GM19035 (cell line): ENCODE results near the gene DCAKD.

ENCODE experiments used
- ATAC-seq: cut with Tn5 transposase; IDR thresholded peaks from one replicate; pipeline ENCODE4 v1.9.1; 2021; ENCODE audit not compliant: unreplicated experiment

Gene DCAKD

DNA sequence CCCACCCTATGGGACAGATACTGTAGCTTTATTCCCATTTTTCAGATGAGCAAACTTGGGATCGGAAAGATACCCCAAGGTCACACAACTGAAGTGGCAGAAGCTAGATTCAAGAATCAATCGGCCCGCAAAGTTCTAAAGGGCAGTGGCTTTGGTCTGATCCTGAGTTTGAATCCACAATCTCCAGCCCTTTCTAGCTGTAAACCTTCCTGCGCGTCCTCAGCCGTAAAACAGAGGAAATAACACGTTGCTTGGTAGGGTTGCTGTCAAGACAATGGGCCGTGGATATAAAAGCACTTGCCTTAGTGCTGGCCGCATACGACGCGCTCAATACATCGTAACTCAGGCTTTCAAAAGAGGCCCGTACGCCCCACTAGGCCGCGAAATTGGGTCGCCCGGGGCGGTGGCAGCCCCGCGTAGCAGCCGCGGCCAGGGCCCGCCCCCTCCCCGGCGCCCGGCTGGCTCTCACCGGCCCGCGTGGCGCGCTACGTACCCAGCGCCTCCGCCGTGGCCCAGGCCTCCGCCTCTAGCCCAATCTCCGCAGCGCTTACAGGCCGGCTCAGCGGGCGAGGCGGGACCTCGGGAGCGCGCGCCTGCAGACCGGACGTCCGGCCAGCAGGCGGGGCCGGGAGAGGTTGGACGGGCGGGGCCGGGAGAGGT, at the start of gene DCAKD:
Gene DCAKD, minus strand, starts transcription at position 573 of the 660 bp plus-strand sequence. CDS start 16,747 bp downstream, outside the sequence.
- ATAC-seq = peak; percentile 92

GRCh38 chr17:45098869-45099616, 47.6 kb upstream of the DCAKD start:
- no peak for ATAC-seq

- ATAC-seq = no peak
Measured at GRCh38 chr17:45098081-45098868, 46.8 kb upstream of the DCAKD start.

DNA sequence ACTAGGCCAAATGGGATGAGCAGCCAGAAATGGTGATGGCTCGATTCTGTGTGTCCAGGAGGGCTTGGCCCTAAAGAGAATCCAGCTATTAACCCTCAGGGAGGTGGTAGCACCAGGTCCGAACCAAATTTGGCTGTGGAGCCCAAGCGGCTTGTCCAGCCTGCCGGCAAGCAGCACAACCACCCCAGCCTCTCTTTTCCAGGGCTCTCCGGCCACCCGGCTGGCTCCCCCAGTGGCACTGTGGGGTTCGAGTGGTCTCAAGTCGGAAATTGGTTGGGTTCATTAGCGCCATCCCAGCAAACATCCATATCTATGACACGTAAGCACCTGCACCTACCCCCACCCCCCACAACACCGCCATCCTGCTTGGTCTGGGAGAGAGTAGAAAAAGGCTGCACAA, 45.5 kb upstream of the DCAKD start:
- no peak for ATAC-seq

DNA sequence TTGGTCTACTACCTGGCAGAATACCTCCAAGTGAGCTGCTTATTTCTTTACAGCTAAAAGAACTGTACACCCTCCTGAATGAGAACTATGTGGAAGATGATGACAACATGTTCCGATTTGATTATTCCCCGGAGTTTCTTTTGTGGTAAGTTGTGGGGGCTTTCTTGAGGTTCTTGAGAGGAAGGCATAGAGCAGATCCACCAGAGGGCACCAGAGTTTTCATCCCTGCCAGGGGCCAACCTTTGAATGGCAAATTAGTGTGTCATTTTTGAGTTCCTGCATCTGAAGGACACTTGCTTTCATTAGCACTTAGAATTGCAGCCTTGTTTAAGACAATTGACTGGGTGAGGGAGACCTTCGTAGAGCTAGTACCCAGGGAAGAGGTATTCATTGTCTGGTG, 44.7 kb upstream of the DCAKD start:
- ATAC-seq = no peak

- no peak for ATAC-seq
Measured at GRCh38 chr17:45093444-45094110, 42.1 kb upstream of the DCAKD start.

- ATAC-seq = no peak
Measured at GRCh38 chr17:45092911-45093430, 41.5 kb upstream of the DCAKD start.

GRCh38 chr17:45091778-45092425, 40.5 kb upstream of the DCAKD start:
- ATAC-seq = no peak

GRCh38 chr17:45090711-45091110, 39.3 kb upstream of the DCAKD start:
- no peak for ATAC-seq

GRCh38 chr17:45088741-45089140, 37.3 kb upstream of the DCAKD start:
- no peak for ATAC-seq

- ATAC-seq = no peak
Measured at GRCh38 chr17:45087978-45088377, 36.5 kb upstream of the DCAKD start.

DNA sequence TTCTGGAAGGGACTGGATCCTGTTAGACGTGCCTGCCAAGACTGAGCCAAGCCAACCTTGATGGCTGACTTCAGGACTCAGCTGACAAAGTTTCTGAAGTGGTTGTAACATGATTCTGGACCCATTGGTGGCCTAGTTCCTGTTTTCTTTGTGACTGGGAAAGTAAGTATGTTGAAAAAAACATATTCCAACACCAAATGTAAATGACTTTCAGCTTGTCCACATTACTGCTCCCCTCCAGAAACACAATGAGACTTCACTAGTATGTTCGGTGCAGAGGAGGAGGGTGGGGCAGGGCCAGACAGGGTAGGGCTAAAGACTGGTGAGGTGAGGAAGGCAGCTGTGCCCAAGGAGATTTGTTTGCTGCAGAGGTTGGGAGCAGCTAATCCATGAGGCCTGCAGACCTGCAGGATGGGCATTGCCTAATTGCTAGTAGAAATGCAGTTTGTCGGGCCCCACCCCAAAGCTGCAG, 36.1 kb upstream of the DCAKD start:
- ATAC-seq = no peak

DNA sequence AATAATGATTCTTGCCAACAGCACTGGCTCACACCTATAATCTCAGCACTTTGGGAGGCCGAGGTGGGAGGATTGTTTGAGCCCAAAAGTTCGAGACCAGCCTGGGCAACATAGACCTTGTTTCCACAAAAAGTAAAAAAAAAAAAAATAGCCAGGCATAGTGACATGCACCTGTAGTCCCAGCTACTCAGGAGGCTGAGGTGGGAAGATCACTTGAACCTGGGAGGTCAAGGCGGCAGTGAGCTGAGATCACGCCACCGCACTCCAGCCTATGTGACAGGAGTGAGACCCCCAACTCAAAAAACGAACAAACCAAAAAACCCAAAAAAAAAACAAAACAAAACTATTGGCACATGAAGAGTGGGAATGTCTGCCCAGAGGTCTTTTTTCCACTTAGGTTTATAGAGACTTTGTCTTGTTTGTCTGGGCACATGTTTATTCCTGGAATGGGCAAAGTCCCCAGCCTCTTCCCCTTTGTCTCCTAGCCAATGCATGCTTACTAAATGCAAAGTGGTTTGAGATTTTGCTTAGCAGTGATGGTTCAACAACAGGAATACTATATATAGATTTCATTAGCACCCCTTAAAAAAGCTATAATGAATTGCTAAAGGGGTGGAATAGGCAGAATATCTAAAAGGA, 35.6 kb upstream of the DCAKD start:
- no peak for ATAC-seq

GRCh38 chr17:45086391-45086790, 35.0 kb upstream of the DCAKD start:
- ATAC-seq = no peak

DNA sequence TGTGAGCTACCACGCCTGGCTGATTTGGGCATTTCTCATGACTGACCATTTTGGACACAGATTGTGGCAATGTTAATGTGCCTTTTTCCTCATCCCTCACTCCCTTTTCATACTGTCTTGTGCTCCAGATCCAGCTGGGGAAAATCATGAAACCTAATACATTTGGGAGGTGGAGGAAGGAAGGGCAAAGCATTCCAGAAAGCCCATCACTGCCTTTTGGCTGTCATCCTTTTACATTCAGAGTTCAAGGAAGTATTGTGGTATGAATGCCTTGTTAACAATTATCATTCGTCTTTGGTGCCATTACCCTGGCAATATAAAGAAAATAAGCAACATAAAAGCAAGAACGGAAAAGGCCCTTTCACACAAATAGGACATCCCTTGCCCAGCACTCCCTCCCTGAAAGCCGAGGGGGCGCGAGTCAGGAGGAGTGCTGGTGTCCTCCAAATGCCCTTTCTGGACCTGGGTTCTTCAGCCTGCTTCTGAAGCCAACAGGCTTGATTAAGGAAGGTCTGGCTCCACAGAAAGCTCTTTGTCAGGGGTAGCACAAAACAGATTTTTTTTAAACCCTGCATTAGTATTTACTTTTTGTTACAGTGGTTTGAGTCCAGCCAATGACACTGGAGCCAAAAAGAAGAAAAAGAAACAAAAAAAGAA, 29.7 kb upstream of the DCAKD start:
- no peak for ATAC-seq

DNA sequence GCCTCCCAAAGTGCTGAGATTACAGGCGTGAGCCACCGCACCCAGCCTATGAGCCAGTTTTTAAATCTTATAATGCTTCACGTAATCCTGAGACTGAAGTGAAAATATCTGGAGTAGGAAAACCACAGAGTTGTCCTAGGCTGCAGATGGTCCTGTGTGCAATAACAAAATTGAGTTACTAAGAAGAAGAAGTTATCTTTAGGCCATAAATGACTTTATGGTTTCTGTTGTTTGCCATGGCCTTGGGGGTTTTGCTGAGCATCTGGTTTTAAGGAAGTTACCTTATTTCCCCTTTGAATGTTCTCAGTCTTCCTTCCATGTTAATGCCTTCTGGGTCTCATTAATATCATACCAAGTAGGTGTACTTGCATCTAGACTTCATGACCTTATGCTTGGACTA, 26.2 kb upstream of the DCAKD start:
- no peak for ATAC-seq

GRCh38 chr17:45073414-45074070, 22.1 kb upstream of the DCAKD start:
- no peak for ATAC-seq

DNA sequence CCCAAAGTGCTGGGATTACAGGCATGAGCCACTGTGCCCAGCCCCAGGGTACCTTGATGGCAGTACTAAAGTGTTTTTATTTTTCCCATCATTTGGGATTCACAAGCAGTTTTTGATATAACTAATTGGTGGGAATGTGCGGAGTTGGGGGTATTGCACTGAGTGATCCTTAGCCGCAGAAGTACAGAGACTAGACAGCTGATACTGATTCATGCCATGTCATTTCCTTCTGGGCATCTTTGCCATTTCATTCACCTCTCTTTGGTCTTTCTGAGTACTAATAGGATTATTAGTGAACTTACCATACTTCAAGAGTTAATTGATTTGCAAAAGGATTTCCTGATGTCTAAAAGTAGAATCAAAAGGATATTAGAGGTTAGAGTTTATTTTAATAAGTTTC, 19.4 kb upstream of the DCAKD start:
- no peak for ATAC-seq

GRCh38 chr17:45070001-45070400, 18.6 kb upstream of the DCAKD start:
- ATAC-seq = no peak
